Ovary (tissue), 3 donors: Measurements from ENCODE around the gene CPOX.

Experiments used
- EP300 ChIP-seq: sonication (generic); formaldehyde crosslinking; IDR thresholded peaks from one replicate; pipeline ENCODE4 v1.6.1; 2017; ENCODE audit warnings: antibody characterized with exemption
- POLR2A ChIP-seq: fragments of 450-650 bp; IDR thresholded peaks from one replicate; pipeline ENCODE4 v1.6.1; 2017; ENCODE audit warnings: antibody characterized with exemption, mild to moderate bottlenecking, moderate library complexity
- TF ChIP-seq, protein P1 (sequence below), 3 donors: fragments of 450-650 bp in 2 of 3; fragments of 200-600 bp in 1 of 3; IDR thresholded peaks; one replicate each; pipeline versions ENCODE4 v1.5.1 to v1.8.0; 2016 to 2022; ENCODE audit warnings: antibody characterized with exemption in 3 of 3, mild to moderate bottlenecking in 1 of 3
- donor health status: DM: no; HTN: no; CAD: no.

DNA sequence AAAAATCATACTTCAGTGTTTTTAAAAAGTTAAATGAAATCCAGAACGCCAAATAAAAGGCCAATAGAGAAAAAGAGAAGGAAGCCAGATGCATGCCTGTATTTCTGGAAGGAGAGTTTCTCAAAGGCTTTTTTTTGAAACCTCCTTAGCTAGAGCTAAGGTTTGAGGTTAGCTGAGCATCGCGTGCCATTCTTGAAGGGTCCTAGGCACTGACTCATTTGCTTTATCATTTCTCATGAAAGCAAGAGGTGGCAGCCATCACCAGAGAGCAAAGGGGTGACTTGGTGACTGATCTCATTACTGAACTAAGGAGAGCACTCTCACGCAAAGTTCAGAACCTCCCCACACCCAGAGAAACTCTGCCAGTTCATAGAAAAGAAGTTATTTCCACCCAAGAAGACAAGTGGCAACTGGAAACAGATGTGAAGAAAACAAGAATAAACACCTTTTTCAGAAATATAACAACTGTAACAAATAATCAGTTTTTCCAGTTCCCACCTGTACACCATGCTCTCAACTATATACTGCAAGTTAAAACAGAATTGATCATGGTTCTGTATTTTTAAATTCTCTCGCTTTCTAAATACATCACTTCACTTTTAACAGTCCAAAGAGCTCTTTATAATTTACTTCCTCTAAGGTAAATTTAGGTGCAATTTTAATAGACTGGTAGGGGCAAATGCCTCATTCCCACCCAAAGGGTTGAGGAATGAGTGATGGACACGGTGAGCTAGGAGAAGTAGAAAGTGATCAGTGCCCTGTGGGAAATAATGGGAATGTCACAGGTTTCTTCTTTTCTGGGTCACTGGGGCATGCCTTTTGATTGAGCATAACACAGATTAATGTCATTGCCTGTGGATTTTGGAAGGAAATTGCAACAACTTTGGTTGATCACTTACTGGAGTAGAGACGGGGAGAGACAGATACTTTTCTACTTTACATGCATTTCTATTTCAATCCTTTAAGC is 37.0 kb downstream of the CPOX start:
- TF ChIP-seq, protein P1, sequence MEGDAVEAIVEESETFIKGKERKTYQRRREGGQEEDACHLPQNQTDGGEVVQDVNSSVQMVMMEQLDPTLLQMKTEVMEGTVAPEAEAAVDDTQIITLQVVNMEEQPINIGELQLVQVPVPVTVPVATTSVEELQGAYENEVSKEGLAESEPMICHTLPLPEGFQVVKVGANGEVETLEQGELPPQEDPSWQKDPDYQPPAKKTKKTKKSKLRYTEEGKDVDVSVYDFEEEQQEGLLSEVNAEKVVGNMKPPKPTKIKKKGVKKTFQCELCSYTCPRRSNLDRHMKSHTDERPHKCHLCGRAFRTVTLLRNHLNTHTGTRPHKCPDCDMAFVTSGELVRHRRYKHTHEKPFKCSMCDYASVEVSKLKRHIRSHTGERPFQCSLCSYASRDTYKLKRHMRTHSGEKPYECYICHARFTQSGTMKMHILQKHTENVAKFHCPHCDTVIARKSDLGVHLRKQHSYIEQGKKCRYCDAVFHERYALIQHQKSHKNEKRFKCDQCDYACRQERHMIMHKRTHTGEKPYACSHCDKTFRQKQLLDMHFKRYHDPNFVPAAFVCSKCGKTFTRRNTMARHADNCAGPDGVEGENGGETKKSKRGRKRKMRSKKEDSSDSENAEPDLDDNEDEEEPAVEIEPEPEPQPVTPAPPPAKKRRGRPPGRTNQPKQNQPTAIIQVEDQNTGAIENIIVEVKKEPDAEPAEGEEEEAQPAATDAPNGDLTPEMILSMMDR (IDR thresholded peaks at IDR 0.05), result no peak
- TF ChIP-seq POLR2A, result no peak
- TF ChIP-seq EP300, result no peak
